DLD1 (cell line): ENCODE data around the gene OR10V1.

ENCODE experiments used
- in situ Hi-C: cut with HindIII; loops from 2 replicates; pipeline ENCODE4 v1.10.0; 2017; ENCODE audit warnings: low sequenced_read_pairs

OR10V1 gene

DNA sequence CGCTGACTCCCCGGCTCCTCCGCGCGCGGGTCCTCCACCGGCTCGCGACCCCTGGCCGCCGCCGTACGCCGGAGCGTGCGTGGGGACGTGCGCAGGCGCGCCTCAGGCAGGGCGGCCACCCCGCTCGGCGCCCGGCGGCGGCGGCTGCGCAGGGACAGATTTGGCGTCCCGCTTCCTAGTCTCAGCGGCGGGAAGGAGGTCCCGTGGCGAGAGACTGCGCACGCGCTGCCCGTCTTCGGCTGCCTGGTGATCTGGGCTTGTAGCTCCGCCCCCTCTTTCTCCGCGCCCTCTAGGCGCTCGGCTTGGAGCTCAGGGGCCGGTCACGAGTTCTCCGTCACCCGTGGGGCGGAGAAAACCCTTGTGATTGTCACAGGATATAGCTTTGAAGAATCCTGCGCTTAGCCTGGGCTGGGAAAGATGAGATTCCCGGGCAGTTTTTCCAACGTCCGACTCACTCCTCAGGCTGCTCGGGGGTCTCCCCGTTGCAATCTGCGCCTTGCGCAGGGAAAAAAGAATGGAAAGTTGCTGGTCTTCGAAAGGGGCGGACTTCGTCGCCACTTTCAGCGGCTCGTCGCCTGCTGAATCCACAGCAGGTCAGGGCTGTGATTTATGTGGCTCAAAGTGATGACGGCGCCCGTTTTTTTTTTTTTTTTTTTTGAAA, 44.6 kb downstream of the OR10V1 start, which contains the start of gene PATL1:
TSS of gene PATL1 (minus strand) at position 88 of the 661 bp plus-strand sequence. CDS start 142 bp downstream, outside the sequence.
- in situ Hi-C loops, result no loop called here

DNA sequence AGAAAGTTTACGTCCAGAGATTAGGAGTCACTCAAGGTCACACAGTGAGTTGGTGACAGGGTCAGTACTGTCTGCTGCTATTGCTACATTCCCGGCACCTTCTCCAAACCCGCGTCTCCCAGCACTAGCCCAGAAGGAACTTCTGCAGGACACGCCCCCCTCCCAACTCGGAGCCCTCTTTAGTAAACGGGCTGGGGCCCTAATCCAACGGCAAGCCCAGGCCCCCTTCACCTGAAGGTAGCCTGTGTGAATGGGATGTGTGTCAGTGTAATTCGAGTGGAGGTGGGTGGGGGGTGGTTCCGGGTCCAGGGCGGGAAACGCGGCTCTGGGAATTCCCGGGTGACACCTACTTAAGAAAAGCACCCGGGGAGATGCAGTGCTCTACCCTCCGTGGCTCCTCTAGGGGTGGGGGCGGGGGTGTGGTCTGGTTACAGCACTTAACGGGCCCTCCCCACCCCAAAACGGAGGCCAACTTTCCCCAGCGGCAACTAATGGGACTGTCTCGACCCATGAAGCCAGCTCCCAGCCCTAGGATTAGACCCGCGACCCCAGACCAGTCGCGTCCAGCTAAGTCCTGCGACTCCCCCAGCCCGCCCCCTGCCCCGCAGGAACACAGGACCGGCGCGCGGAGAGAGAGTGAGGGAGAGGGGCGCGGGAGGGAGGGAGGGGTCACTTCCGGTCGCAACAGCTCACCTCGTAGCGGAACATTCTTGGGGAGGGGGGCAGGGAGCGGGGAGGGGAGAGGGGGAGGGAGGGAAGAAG, 45.3 kb downstream of the OR10V1 start:
- in situ Hi-C loops, result no loop called here

DNA sequence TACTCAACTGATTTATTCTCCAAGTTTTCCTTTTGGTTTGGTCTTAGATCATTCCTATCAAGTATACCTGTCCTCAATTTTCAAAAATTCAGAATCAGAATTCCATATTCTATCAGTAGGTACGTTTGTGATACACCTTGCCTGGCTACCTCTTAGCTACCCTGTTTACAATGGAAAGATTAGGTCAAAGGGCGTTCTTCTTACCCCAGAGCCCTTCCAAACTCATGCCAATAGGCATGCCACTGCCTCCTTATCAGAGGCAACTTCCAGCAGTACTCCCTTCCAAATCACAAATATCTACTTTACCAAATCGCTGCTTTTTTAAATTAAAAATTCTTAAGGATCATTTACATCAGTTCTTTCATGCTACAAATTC, 45.8 kb downstream of the OR10V1 start:
- in situ Hi-C loops, result no loop called here

DNA sequence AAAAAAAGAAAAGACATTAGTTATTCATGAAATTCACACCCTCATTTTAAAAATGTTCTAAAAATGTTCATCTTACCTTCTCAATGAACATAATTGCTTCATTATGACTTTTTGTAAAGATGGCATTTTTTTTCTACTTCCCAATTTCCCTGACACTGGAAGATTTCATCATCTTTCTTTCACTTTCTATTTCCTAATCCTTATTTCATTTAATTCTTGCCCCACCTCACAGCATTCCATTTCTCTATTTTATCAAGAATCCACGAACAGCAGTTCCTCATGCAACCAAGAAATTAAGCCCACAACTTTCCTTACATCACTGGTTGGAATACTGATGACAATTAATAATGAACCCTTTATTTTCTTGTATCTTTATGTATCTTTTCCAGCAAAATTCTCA, 46.7 kb downstream of the OR10V1 start:
- in situ Hi-C loops, result no loop called here
